Mucosa of descending colon (tissue), 3 donors: ENCODE results near the gene RPL22L1. TPM values are rescaled to one million over a fixed set of nuclear protein-coding genes. Genes with fewer than 3 reads are reported as not detected.
A peak's percentile ranks its signal among the peaks of the same experiment; 100 is the strongest.

Source experiments
- ATAC-seq: fragments of 200-7000 bp; cut with Tn5 transposase; one replicate; pipeline ENCODE4 v1.9.1; 2020; ENCODE audit warnings: mild to moderate bottlenecking, moderate library complexity
- DNase-seq, 3 donors: peaks; one replicate each; pipeline ENCODE4 v3.0.0-alpha.2; 2020
- H3K36me3 ChIP-seq: fragments of 200-600 bp; one replicate; pipeline ENCODE4 v1.8.0; 2021; ENCODE audit warnings: low read depth, mild to moderate bottlenecking
- H3K4me1 ChIP-seq: fragments of 200-600 bp; one replicate; pipeline ENCODE4 v1.8.0; 2021; ENCODE audit warnings: low read depth, mild to moderate bottlenecking
- H3K4me3 ChIP-seq: fragments of 200-600 bp; one replicate; pipeline ENCODE4 v1.8.0; 2021; ENCODE audit warnings: mild to moderate bottlenecking
- H3K9me3 ChIP-seq: fragments of 200-600 bp; one replicate; pipeline ENCODE4 v1.8.0; 2021; ENCODE audit warnings: mild to moderate bottlenecking
- CTCF ChIP-seq: fragments of 200-600 bp; IDR thresholded peaks from one replicate; pipeline ENCODE4 v1.8.0; 2022; ENCODE audit warnings: antibody characterized with exemption, mild to moderate bottlenecking
- intact Hi-C, 2 donors: fragments of 100-400 bp; cut with DNase I in 1 of 2; cut with micrococcal nuclease in 1 of 2; formaldehyde crosslinking; loops; one replicate each; pipeline versions ENCODE4 v1.11.0 to v1.11.1; 2022; cut with DNase I, micrococcal nuclease
- total RNA-seq, 3 donors: library from RNA; stranded (reverse); fragmentation: NEBNext Ultra II Directional in 2 of 3; extraction: Animal tissue kit (Norgen Biotek cat#: 25700) in 2 of 3; gene quantifications; one replicate each; pipeline versions ENCODE4 v1.2.1 to v1.2.4, GENCODE V29; 2021 to 2023
- donor health status: DM: no; HTN: no; CAD: no; lungs with moderate emphysema.
- donor health status: DM: no; HTN: no; CAD: no.
- donor health status: DM: no; HTN: yes; CAD: no.

The RPL22L1 gene
- total RNA-seq, 3 donors from 2014 or later, result 20.9 to 31.4 (median 24.3) TPM

- intact Hi-C loops, result loop anchor here in 1 of 2 donors (10.0 kb wide), 1 partner anchor 402 kb away; the partner anchor contains the start of gene CLDN11
- DNase-seq (no peak), ATAC-seq (no peak)
- no peaks in the 10 kb centered on the region for H3K9me3 ChIP-seq
- TF ChIP-seq CTCF, result no peak
- H3K4me1 ChIP-seq, result no peaks in the 10 kb centered on the region
- H3K36me3 ChIP-seq, result no peaks in the 10 kb centered on the region
- H3K4me3 ChIP-seq, result no peak overlapping the region
Observed at GRCh38 chr3:170816341-170816740, 53.7 kb downstream of the RPL22L1 start.

DNA sequence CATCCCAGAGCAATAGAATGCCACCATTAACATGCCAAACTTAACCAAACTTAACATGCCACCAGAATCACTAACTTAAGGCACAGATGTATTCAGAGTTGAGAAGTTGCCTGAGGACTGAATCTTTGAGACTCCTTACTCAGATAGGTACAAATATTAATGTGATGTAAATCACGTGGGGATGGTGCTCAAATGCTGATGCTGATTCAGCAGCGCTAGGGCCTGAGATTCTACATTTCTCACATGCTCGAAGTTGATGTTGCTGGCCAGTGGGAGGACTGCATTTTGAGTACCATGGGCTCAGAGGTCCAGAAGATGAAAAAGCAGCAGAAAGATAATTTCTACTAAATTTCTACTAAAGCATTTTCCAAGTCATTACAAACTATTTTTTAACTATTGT is 54.1 kb downstream of the RPL22L1 start:
- intact Hi-C loops, result loop anchor here in 1 of 2 donors (10.0 kb wide), 1 partner anchor 401 kb away; the partner anchor contains the start of gene CLDN11
- no peak for ATAC-seq
- Histone ChIP-seq H3K9me3 (no peaks in the 10 kb centered on the region), H3K36me3 (no peaks in the 10 kb centered on the region), H3K4me3 (no peak overlapping the region), H3K4me1 (no peaks in the 10 kb centered on the region)
- TF ChIP-seq CTCF, result no peak
- no peak for DNase-seq

- TF ChIP-seq CTCF, result no peak
- DNase-seq, result peak in 2 of 3 donors; percentile 26 to 55
- Histone ChIP-seq H3K4me1 (peaks cover 2% of the 10 kb centered on the region), H3K36me3 (no peaks in the 10 kb centered on the region), H3K4me3 (no peak overlapping the region), H3K9me3 (no peaks in the 10 kb centered on the region)
- intact Hi-C loops, result loop anchor here in 1 of 2 donors (10.0 kb wide), 1 partner anchor 401 kb away; the partner anchor contains the start of gene CLDN11
- ATAC-seq, result peak; percentile 81
Observed at GRCh38 chr3:170815340-170815739, 54.7 kb downstream of the RPL22L1 start.

Other genes with a start within 250 kb of the RPL22L1 start
- 10 to 100 TPM in 1 of 3 donors, 1 to 10 TPM in 2; 2.1 to 17.7 (median 4.8) TPM for gene EIF5A2, start 38.4 kb upstream of the RPL22L1 start, total RNA-seq
- gene SLC2A2, start 156.5 kb upstream of the RPL22L1 start, total RNA-seq, result not detected